CD14-positive monocyte (primary cell): ENCODE results near the gene MGAT4C. TPM values are rescaled to one million over a fixed set of nuclear protein-coding genes. Genes with fewer than 3 reads are reported as not detected.

Experiments used
- DNase-seq, 3 donors: peaks; one replicate each; pipeline ENCODE4 v3.0.0-alpha.2; 2011 to 2022
- H2AFZ ChIP-seq: 2 replicates; pipeline ENCODE4 v1.6.0; 2012; ENCODE audit warnings: mild to moderate bottlenecking, low read depth, low read length, inconsistent platforms; ENCODE audit not compliant: insufficient read depth, poor library complexity, severe bottlenecking
- H3K27ac ChIP-seq, 2 donors: 1 replicate in 1 of 2; 2 replicates in 1 of 2; pipeline ENCODE4 v1.5.1; 2012 to 2013; ENCODE audit warnings: low read length in 2 of 2, control low read depth in 1 of 2, inconsistent platforms in 1 of 2, low read depth in 1 of 2, mild to moderate bottlenecking in 1 of 2
- H3K27me3 ChIP-seq, 2 donors: one replicate each; pipeline versions ENCODE4 v1.6.0 to v1.6.1; 2011 to 2013; ENCODE audit warnings: low read length in 2 of 2; ENCODE audit not compliant: control insufficient read depth in 2 of 2, insufficient read depth in 2 of 2
- H3K36me3 ChIP-seq, 2 donors: replicated peaks in 1 of 2; 1 replicate in 1 of 2; 2 replicates in 1 of 2; pipeline versions ENCODE4 v1.5.1 to v1.6.1; 2012 to 2013; ENCODE audit warnings: low read length in 2 of 2, control low read depth in 1 of 2, inconsistent platforms in 1 of 2, mild to moderate bottlenecking in 1 of 2; ENCODE audit not compliant: insufficient read depth in 2 of 2, control insufficient read depth in 1 of 2
- H3K4me1 ChIP-seq, 2 donors: 1 replicate in 1 of 2; 2 replicates in 1 of 2; pipeline versions ENCODE4 v1.5.1 to v1.6.1; 2012 to 2013; ENCODE audit warnings: low read length in 2 of 2, control low read depth in 1 of 2, inconsistent platforms in 1 of 2, mild to moderate bottlenecking in 1 of 2, moderate library complexity in 1 of 2; ENCODE audit not compliant: insufficient read depth in 2 of 2, control insufficient read depth in 1 of 2
- H3K4me2 ChIP-seq: replicated peaks from 2 replicates; pipeline ENCODE3; 2012; ENCODE audit warnings: low read length, moderate library complexity, mild to moderate bottlenecking; ENCODE audit not compliant: poor library complexity, severe bottlenecking; ENCODE audit errors: extremely low read depth
- H3K4me3 ChIP-seq, 3 experiments: fragments of 200-600 bp in 1 of 3; sonication (generic) in 1 of 3; replicated peaks in 1 of 3; 1 replicate in 2 of 3; 2 replicates in 1 of 3; pipeline ENCODE4 v1.5.1; 2011 to 2013; ENCODE audit warnings: low read length in 3 of 3, mild to moderate bottlenecking in 3 of 3, control low read depth in 2 of 3, low read depth in 2 of 3, inconsistent platforms in 1 of 3, moderate library complexity in 1 of 3
- H3K79me2 ChIP-seq: 2 replicates; pipeline ENCODE4 v1.6.0; 2012; ENCODE audit warnings: mild to moderate bottlenecking, control low read depth, inconsistent platforms, low read length, moderate library complexity; ENCODE audit not compliant: insufficient read depth
- H3K9ac ChIP-seq: 2 replicates; pipeline ENCODE4 v1.6.0; 2017; ENCODE audit warnings: low read length, mild to moderate bottlenecking; ENCODE audit not compliant: insufficient read depth, poor library complexity, severe bottlenecking
- H3K9me3 ChIP-seq, 2 donors: replicated peaks in 1 of 2; 1 replicate in 1 of 2; 2 replicates in 1 of 2; pipeline versions ENCODE4 v1.5.1 to v1.6.1; 2012 to 2013; ENCODE audit warnings: low read length in 2 of 2, control low read depth in 1 of 2; ENCODE audit not compliant: control insufficient read depth in 1 of 2, insufficient read depth in 1 of 2
- H4K20me1 ChIP-seq: 2 replicates; pipeline ENCODE4 v1.6.0; 2012; ENCODE audit warnings: mild to moderate bottlenecking, low read length, control low read depth, moderate library complexity; ENCODE audit not compliant: insufficient read depth
- H3K27ac Mint-ChIP-seq, 7 donors: one replicate each; pipeline ENCODE4 v1.8.0; 2020; ENCODE audit warnings: mild to moderate bottlenecking in 7 of 7, mixed read lengths in 7 of 7, moderate library complexity in 6 of 7, inconsistent platforms in 2 of 7
- H3K27me3 Mint-ChIP-seq, 3 donors: one replicate each; pipeline ENCODE4 v1.8.0; 2021 to 2022; ENCODE audit warnings: low read depth in 3 of 3, mild to moderate bottlenecking in 3 of 3, mixed read lengths in 3 of 3, moderate library complexity in 3 of 3, inconsistent platforms in 1 of 3
- H3K36me3 Mint-ChIP-seq, 2 donors: one replicate each; pipeline ENCODE4 v1.8.0; 2020; ENCODE audit warnings: mixed read lengths in 2 of 2, inconsistent platforms in 1 of 2, mild to moderate bottlenecking in 1 of 2
- H3K4me1 Mint-ChIP-seq: one replicate; pipeline ENCODE4 v1.8.0; 2020; ENCODE audit warnings: mild to moderate bottlenecking, mixed read lengths
- H3K4me3 Mint-ChIP-seq, 2 donors: one replicate each; pipeline ENCODE4 v1.8.0; 2020; ENCODE audit warnings: mild to moderate bottlenecking in 2 of 2, mixed read lengths in 2 of 2, moderate library complexity in 1 of 2
- H3K9me3 Mint-ChIP-seq, 7 donors: one replicate each; pipeline ENCODE4 v1.8.0; 2020 to 2022; ENCODE audit warnings: mixed read lengths in 7 of 7, mild to moderate bottlenecking in 6 of 7, moderate library complexity in 6 of 7, inconsistent platforms in 2 of 7
- CTCF ChIP-seq: fragments of 200-600 bp; IDR thresholded peaks from one replicate; pipeline ENCODE4 v1.8.0; 2022; ENCODE audit warnings: antibody characterized with exemption, mild to moderate bottlenecking
- WGBS: methylation state at CpG from one replicate; pipeline ENCODE4 v1.1.5; 2013; ENCODE audit warnings: missing lambda C conversion rate; ENCODE audit not compliant: insufficient coverage; 5-methylcytosine and 5-hydroxymethylcytosine counted together
- intact Hi-C, 2 donors: fragments of 100-400 bp; cut with micrococcal nuclease; formaldehyde crosslinking; loops; one replicate each; pipeline versions ENCODE4 v1.15.0 to v1.15.1; 2023
- polyA plus RNA-seq, 3 donors: library from polyadenylated mRNA; depleted of rRNA in 1 of 3; unstranded in 2 of 3; stranded (reverse) in 1 of 3; fragments of 300-500 nt in 2 of 3; fragments of >200 nt in 1 of 3; fragmentation: Illumina TruSeq in 2 of 3; gene quantifications; 1 replicate in 2 of 3; 2 replicates in 1 of 3; pipeline ENCODE4 v1.2.3, GENCODE V29; 2012 to 2021

The MGAT4C gene
- polyA plus RNA-seq, 3 donors = not detected

GRCh38 chr12:86143162-86143561 lies 113.0 kb downstream of the MGAT4C start:
- intact Hi-C loops = no loop called here
- H3K4me1 ChIP-seq = no peaks in the 10 kb centered on the region
- no peaks in the 10 kb centered on the region for H3K36me3 Mint-ChIP-seq
- H4K20me1 ChIP-seq = no peaks in the 10 kb centered on the region
- no peak overlapping the region for H3K4me3 ChIP-seq
- no peak for TF ChIP-seq CTCF
- H3K27me3 ChIP-seq = no peaks in the 10 kb centered on the region
- no peak overlapping the region for H3K4me2 ChIP-seq
- H3K9me3 ChIP-seq = no peaks in the 10 kb centered on the region
- H3K36me3 ChIP-seq = no peaks in the 10 kb centered on the region
- no peak overlapping the region for H2AFZ ChIP-seq
- no peaks in the 10 kb centered on the region for H3K79me2 ChIP-seq
- H3K9ac ChIP-seq = no peak overlapping the region
- no peak overlapping the region for H3K27ac ChIP-seq
- H3K27me3 Mint-ChIP-seq = peaks cover 0 to 2% (median 0%) of the 10 kb centered on the region in 3 donors
- no peak overlapping the region for H3K4me3 Mint-ChIP-seq
- DNase-seq = no peak
- H3K27ac Mint-ChIP-seq = no peak overlapping the region
- H3K4me1 Mint-ChIP-seq = no peaks in the 10 kb centered on the region
- WGBS = no CpG with 5 or more reads among the region's 1 CpG
- H3K9me3 Mint-ChIP-seq = peaks cover 0 to 2% (median 0%) of the 10 kb centered on the region in 7 donors

DNA sequence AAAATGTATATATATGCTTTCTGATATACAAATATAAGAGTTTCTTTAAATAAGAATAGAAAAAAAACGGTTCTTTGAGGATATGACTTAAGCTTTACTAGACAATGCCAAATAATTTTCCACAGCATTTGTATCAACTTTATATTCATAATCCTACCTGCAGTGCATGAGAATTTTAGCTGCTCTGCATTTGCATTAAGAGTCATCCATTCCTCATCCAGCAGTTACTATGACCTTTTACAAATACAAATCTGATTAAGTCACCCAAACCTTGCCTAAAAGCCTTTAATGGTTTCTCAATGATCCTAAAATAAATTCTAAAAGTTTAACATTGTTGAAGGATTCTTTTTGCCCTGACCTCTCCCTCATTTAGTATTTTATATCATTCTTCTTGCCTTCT lies 116.5 kb downstream of the MGAT4C start:
- Histone ChIP-seq H3K4me3 (no peak overlapping the region), H2AFZ (no peak overlapping the region), H3K27me3 (no peaks in the 10 kb centered on the region), H3K9ac (no peak overlapping the region), H3K9me3 (no peaks in the 10 kb centered on the region), H3K4me2 (no peak overlapping the region), H3K79me2 (no peaks in the 10 kb centered on the region), H3K4me1 (no peaks in the 10 kb centered on the region), H3K36me3 (no peaks in the 10 kb centered on the region), H3K27ac (no peak overlapping the region), H4K20me1 (no peaks in the 10 kb centered on the region)
- Mint-ChIP-seq H3K4me1 (no peaks in the 10 kb centered on the region), H3K27me3 (peaks cover 0 to 1% (median 0%) of the 10 kb centered on the region in 3 donors), H3K9me3 (peaks cover 0 to 2% (median 0%) of the 10 kb centered on the region in 7 donors), H3K36me3 (no peaks in the 10 kb centered on the region), H3K27ac (no peak overlapping the region), H3K4me3 (no peak overlapping the region)
- no peak for TF ChIP-seq CTCF
- no peak for DNase-seq
- intact Hi-C loops = no loop called here
- WGBS = no CpG with 5 or more reads among the region's 1 CpG
